NCI-H2171 (cell line): ENCODE results near the gene NOD1.
"Not testable (repeated sequence)": the region's sequence is repeated elsewhere in the genome, so short reads cannot be mapped to it uniquely, and the experiment has no call there.

Experiments used
- DNase-seq: peaks from one replicate; lab custom pipeline; 2025; lab: John Stamatoyannopoulos, UW

Gene NOD1

DNA sequence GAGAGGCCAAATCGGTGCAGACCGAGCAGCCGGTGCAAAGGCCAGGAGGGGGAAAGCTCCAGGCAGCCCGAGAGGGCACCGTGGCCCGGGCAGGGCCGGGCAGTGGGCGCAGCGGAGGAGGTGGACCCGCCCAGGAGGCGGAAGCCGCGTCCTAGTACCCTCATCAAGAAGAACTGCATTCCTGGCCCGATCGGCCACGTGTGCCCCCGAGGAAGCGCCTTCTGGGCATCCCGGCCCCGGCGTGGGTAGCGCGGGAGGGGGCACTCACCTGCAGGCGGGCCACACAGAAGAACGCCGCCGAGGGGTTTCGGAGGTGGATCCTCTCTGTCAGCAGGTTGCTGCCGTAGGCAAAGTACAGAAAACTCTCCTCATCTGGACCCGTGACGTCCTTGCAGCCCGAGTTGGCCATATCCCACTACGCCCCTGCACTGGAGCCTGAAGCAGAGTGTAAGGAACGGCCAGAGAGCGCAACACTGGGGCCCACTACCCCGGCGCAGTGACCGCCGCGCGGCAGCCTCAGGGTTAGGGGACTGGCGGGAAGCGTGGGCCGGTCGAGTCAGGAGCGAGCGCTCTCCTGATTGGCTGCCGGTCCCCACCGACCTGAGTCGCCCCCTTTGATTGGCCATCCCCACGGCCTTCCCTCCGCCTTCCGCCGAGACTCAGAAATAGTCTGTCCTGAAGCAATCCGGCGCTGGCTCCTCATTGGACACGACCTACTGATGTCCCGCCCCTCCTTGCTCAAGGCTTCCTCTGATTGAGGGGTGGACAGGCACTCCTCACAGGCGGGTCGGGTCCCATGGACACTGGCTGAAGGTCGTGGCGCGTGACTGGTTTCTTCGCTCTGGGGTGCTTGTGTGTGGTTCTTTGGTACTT is 26.0 kb upstream of the NOD1 start, which contains the start of gene GGCT:
Gene GGCT, minus strand, starts transcription at position 529 of the 873 bp plus-strand sequence. Its CDS starts 120 bp downstream, at position 409.
- peak; percentile 97 for DNase-seq

GRCh38 chr7:30503274-30504212 is 25.0 kb upstream of the NOD1 start:
- no peak for DNase-seq

DNA sequence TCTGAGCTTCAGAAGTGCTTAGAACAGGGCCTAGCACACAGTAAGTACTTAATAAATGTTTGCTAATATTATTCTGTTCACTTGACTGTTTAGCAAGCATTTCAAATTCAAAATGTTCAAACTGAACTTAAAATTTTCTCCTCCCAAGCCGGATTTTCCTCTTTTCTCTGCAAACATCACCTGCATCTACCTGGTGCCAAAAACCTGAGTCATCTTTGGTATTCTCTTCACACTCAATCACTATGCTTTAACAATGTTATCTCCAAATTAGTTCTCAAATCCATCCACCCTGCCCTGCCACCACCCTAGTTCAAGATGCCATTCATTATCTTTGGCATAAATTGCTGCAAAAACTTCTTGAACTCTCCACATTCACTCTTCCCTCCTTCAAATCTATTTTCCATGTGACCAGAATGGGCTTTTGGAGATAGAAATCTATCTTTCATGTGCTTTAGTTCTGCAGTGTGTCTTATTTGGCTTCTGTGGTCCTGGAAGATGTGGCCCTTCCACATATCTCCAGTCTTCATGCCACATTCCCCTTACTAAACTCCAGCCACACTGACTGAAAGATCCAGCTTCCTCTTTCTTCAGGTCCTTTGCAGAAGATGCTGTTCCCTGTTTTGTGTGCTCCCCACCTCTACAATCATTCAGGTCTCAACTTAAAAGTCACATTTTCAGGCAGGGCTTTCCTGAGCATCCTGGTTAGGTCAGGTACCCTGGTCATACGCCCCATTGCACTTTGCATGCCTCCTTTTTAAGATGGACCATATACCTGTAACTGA is 24.1 kb upstream of the NOD1 start:
- no peak for DNase-seq

- no peak for DNase-seq
These were observed 22.7 kb upstream of the NOD1 start for GRCh38 chr7:30501264-30501663.

DNA sequence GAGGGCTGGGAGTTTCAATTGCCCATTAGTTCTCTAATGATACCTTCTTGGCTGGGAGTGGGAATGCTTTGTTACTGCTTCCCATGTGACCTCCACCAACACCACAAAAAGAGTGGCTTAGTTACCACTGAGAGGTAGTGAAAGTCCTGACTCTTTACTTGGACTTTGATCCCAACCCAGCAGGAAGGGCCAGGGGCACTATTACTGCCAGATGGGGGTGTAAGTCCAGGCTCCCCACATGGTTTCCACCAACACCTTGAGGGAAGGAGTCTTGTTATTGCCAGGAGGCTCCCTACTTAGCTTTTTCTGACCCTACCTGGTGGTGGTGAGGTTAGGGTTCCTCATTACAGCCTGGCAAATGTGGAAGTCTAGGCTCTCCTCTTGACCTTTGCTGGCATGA is 14.6 kb upstream of the NOD1 start:
- no peak for DNase-seq

DNA sequence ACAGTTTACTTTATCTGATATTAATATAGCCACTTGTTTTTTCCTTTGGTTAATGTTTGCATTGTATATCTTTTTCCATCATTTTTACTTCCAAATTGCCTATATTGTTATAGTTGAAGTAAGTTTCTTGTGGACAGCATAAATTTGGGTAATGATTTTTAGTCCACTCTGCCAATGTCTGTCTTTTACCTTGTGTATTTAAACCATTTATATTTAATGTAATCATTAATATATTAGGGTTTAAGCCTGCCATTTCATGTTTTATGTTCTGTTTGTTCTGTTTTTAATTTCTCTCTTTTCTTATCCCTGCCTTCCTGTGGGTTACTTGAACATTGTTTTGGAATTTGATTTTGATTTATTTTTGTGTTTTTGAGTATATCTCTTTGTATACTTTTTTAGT is 12.8 kb upstream of the NOD1 start:
- no peak for DNase-seq

DNA sequence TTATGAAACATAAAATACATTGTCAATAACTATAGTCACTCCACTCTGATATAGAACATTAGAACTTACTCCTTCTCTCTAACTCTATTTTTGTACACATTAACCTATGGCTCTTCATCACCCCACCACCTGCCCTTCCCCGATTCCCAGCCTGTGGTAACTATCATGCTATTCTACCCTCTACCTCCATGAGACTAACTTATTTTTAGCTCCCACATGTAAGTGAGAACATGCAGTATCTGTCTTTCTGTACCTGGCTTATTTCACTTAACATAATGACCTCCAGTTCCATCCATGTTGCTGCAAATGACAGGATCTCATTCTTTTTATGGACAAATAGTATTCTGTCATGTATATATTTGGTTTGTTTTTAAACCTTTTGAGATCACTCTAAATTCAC is 8.8 kb upstream of the NOD1 start:
- no peak for DNase-seq

- no peak for DNase-seq
These were observed 7.1 kb upstream of the NOD1 start for GRCh38 chr7:30485667-30486066.

DNA sequence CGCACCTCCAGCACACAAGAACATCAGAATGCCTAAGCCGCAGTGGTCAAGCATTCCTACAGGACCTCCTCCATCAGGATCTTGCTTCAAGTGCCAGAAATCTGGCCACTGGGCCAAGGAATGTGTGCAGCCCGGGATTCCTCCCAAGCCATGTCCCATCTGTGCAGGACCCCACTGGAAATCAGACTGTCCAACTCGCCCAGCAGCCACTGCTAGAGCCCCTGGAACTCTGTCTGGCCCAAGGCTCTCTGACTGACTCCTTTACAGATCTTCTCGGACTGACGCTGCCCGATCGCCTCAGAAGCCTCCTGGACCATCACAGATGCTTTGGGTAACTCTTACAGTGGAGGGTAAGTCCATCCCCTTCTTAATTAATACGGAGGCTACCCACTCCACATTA is 2.8 kb upstream of the NOD1 start:
- not testable (repeated sequence) for DNase-seq

GRCh38 chr7:30479202-30480120 is 877 bp upstream of the NOD1 start:
- DNase-seq, result no peak

GRCh38 chr7:30476459-30477145 is 2.0 kb downstream of the NOD1 start:
- DNase-seq, result no peak

DNA sequence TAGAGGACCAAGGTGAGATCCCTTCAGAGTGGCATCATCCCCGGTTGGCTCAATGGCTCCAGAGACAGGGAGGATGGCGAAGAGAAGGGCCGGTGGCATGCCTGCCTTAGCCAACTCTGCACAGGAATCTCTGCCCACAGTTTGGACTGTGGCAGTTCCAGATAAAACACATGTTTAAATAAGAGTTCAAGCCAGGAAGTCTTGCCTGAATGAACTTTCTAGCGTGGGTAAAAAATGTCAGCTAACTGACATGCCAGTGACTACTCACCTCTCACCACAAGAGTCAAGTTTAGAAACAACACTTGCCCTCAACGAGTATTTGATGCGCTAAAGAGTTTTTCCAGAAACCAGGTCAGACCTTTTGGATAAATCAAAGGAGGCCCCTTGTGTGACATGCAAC is 3.0 kb downstream of the NOD1 start:
- no peak for DNase-seq

- DNase-seq, result no peak
These were observed 3.7 kb downstream of the NOD1 start for GRCh38 chr7:30474893-30475292.

- no peak for DNase-seq
These were observed 4.1 kb downstream of the NOD1 start for GRCh38 chr7:30474485-30474884.

- no peak for DNase-seq
These were observed 4.7 kb downstream of the NOD1 start for GRCh38 chr7:30473903-30474302.

DNA sequence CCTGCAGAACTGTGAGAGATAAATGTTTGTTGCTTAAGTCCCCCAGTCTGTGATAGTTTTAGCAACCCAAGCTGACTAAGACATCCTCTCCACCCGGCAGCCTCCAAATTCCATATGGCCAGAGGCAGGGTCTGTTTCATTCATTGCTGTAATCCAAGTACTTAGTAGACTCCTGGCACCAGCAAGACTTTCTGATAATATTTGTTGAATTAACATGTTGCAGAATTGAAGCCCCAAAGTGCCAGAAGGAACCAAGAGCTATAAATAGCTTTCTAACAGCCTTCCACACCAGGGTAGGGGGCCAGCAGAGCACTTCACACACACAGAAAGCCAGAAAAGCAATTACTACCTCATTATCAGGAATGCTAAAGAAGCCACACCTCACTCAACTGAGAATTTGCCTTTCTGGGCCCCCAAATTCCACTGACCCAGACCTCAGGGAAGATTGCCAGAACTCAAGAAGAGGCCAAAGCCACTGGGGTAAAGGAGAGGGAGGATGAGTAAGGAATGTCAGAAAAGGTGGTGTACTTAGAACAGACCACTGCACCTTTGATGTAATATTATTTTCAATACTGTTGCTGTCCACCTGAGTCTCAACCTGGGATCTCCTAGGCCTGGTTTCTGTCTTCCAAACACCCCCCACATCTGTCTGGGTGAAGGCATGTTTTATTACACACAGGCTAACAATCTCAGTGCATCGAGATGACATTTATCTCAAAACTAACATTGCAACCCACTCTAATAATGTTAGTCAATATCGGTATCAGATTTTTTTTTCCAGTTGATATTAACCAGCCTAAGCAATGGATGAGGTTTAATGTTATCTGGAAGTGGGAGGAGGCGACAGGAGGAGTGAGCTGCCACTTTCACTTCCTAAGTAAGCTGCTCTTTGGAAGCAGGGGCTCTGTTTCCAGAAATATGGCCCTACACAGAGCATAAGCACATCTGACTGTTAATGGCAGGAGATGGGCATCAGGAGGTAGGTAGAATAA is 5.5 kb downstream of the NOD1 start:
- DNase-seq, result no peak

GRCh38 chr7:30472081-30472783 is 6.4 kb downstream of the NOD1 start:
- DNase-seq, result no peak

DNA sequence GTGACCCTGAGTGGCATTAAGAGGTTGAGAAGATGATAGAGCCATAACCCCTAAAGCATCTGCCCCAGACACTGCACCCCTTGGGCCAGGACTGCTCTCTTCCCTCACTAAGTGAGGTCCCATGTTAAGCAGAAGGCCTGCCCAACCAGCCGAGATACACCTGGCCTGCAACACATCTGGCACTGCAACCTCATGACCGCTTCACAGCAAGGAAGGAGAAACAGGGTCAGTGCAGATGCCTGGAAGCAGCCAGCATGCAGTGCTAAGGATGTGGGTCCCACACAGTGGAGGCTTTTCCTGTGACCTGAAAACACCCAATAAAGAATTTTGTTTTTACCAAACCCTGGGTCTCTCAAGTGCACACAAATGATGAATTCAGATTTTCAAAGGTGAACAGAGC is 7.4 kb downstream of the NOD1 start:
- DNase-seq, result no peak
